Motor neuron (in vitro differentiated cells): ENCODE results near the gene BTBD2. TPM values are rescaled to one million over a fixed set of nuclear protein-coding genes. Genes with fewer than 3 reads are reported as not detected.

Experiments
- ATAC-seq, 8 experiments: fragments of 200-7000 bp; cut with Tn5 transposase; replicated peaks in 6 of 8; 2 replicates each; pipeline ENCODE4 v1.8.0; 2021; ENCODE audit warnings: mild to moderate bottlenecking in 8 of 8, moderate library complexity in 8 of 8
- H3K27ac ChIP-seq, 2 donors: fragments of 250-450 bp; sonication (Bioruptor Pico); 2 replicates each; pipeline ENCODE4 v1.9.0; 2021; ENCODE audit warnings: antibody characterized with exemption in 2 of 2, mild to moderate bottlenecking in 2 of 2, moderate library complexity in 1 of 2
- H3K4me1 ChIP-seq, 2 donors: fragments of 250-450 bp; sonication (Bioruptor Pico); replicated peaks in 1 of 2; 2 replicates each; pipeline ENCODE4 v1.6.1; 2021; ENCODE audit warnings: antibody characterized with exemption in 2 of 2, mild to moderate bottlenecking in 2 of 2, moderate library complexity in 1 of 2
- H3K4me3 ChIP-seq, 5 donors: fragments of 250-450 bp; sonication (Bioruptor Pico); 2 replicates each; pipeline ENCODE4 v1.9.0; 2021; ENCODE audit warnings: antibody characterized with exemption in 5 of 5, mild to moderate bottlenecking in 5 of 5, moderate library complexity in 4 of 5
- WGBS, 10 experiments: fragments of 450-650 bp; shearing (Covaris generic); methylation state at CpG; one replicate each; pipeline ENCODE4 v1.0.0; 2022; 5-methylcytosine and 5-hydroxymethylcytosine counted together
- in situ Hi-C, 9 experiments: fragments of 400-800 bp; cut with MboI; loops; one replicate each; pipeline ENCODE4 v1.15.0; 2021; ENCODE audit warnings: low sequenced_read_pairs in 9 of 9, low pct_unique_long_range_greater_than_20kb in 2 of 9; ENCODE audit not compliant: unreplicated experiment in 9 of 9
- total RNA-seq, 8 experiments: library from RNA; unstranded; fragments of 300-600 nt; gene quantifications; 2 replicates each; pipeline versions ENCODE4 v1.2.3 to v1.2.4, GENCODE V29; 2022

The BTBD2 gene
- total RNA-seq, 8 experiments from 2014 or later, result 20.3 to 92.3 (median 57.2) TPM

DNA sequence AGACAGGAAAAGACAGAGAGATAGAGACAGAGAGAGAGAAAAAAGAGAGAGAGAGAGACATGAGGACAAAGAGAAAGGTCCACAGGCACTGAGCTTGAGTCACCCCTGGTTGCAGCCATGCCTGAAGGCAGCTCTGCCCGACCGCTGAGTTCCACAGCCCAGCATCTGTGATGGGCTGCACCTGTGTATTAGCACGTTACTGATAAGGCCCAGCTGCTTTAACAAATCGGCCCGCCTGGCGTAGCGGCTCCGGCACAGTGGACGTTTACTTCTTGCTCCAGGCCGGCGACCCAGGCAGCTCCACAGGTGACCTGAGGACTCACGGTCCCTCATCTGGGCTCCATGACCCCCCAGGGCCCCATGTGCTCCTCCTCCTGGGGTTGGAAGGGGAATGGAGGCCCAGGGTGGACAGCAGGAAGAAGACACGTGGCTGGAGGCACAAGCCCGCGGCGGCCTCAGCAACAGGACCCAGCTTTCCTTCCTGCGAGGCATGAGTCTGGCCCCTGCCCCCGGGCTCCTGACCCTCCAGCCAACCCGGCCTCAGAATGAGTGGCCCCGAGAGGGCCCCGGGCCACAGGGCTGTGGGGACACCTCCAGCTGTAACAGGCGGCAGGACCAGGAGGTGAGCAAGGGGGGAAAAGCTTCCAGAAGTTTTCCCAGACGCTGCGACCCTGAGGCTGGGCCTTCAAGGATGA, 78.5 kb downstream of the BTBD2 start:
- H3K4me1 ChIP-seq, result peaks cover 8% of the 10 kb centered on the region in 2 donors
- no peak for ATAC-seq
- 81 to 96% (median 92%) methylated on average over 1 to 12 of the region's 24 CpGs; no CpG with 5 or more reads in 1 of the 10 experiments for WGBS, 10 experiments
- H3K4me3 ChIP-seq, result no peak overlapping the region
- no peak overlapping the region for H3K27ac ChIP-seq
- in situ Hi-C loops, result no loop called here

DNA sequence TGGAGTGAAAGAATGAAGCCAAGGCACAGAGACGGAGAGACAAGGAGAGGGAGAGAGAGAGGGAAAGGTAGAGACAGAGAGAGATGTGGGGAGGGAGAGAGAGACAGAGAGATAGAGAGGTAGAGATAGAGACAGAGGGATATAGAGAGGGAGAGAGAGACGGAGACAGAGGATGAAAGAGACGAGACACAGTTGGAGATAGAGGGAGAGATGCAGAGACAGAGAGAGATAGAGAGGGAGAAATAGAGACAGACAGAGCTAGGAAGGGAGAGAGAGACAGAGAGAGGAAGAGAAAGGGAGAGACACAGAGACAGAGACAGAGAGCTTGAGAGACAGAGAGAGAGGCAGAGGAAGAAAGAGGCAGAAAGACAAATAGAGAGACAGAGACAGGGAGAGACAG, 79.1 kb downstream of the BTBD2 start:
- WGBS, 10 experiments, result 51 to 100% (median 79%) methylated on average over 1 to 3 of the region's 3 CpGs
- Histone ChIP-seq H3K27ac (no peak overlapping the region), H3K4me1 (peaks cover 8% of the 10 kb centered on the region in 2 donors), H3K4me3 (no peak overlapping the region)
- in situ Hi-C loops, result no loop called here
- ATAC-seq, result no peak

DNA sequence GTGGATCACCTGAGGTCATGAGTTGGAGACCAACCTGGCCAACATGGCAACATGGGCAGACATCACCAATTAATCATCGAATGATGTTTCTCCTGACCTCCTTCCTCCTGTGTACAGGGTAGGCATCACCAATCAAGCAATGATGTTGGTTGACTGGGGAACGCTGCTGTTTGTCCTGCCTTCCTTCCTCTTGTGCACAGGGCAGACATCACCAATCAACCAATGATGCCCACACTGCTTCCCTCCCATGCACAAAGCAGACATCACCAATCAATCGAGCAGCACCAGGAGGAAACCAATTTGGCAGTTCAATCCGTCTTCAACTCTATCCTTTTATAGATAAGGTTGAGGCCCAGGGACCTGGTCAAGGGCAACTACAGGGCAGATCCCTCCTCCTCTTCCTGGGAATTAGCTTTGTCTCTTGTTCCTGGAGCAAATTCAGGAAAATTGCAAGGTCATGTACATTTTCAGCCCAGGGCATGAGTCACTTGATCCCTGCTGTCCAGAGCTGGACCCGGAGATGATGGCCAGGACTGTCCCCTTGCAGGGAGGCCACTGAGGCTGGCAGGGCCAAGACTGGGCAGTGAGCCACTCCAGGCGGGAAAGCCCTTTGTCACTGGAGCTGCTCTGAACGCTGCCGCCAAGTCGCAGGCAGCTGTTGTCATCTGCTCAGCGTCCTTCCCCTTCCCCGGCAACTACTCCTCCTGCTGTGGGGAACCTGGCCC, 79.9 kb downstream of the BTBD2 start:
- WGBS, 10 experiments, result 61 to 100% (median 84%) methylated on average over 2 to 6 of the region's 11 CpGs; no CpG with 5 or more reads in 2 of the 10 experiments
- Histone ChIP-seq H3K4me3 (no peak overlapping the region), H3K4me1 (peaks cover 8% of the 10 kb centered on the region in 2 donors), H3K27ac (no peak overlapping the region)
- in situ Hi-C loops, result no loop called here
- ATAC-seq, result peak in 1 of 8 experiments; percentile 2

Other genes with a start within 250 kb of the BTBD2 start
- 1 to 10 TPM in 1 of 8 experiments, under 1 TPM in 7; 0.32 to 2.3 (median 0.78) TPM for gene ATP8B3, start 203.4 kb downstream of the BTBD2 start, total RNA-seq
- 10 to 100 TPM in 4 of 8 experiments, 1 to 10 TPM in 4; 6.3 to 20.9 (median 11.1) TPM for gene REXO1, start 167.2 kb downstream of the BTBD2 start, total RNA-seq
- gene KLF16, start 152.1 kb downstream of the BTBD2 start, total RNA-seq, result 10 to 100 TPM in 2 of 8 experiments, 1 to 10 TPM in 6; 2.7 to 18.6 (median 4.6) TPM
- gene ABHD17A, start 130.2 kb downstream of the BTBD2 start, total RNA-seq, result 10 to 100 TPM; 30.4 to 42.3 (median 37.2) TPM
- gene ADAT3, start 110.3 kb downstream of the BTBD2 start, total RNA-seq, result 1 to 10 TPM in 5 of 8 experiments, under 1 TPM in 3; 0.50 to 3.8 (median 2.1) TPM
- 10 to 100 TPM in 7 of 8 experiments, 1 to 10 TPM in 1; 8.4 to 47.8 (median 24.1) TPM for gene SCAMP4, start 110.3 kb downstream of the BTBD2 start, total RNA-seq
- gene CSNK1G2, start 74.5 kb downstream of the BTBD2 start, total RNA-seq, result 10 to 100 TPM; 25.6 to 68.4 (median 49.8) TPM
- 10 to 100 TPM; 33.0 to 95.2 (median 50.9) TPM for gene MKNK2, start 35.5 kb upstream of the BTBD2 start, total RNA-seq
- gene MOB3A, start 80.6 kb upstream of the BTBD2 start, total RNA-seq, result 10 to 100 TPM in 4 of 8 experiments, 1 to 10 TPM in 4; 7.2 to 16.3 (median 10.0) TPM
- gene IZUMO4, start 81.2 kb upstream of the BTBD2 start, total RNA-seq, result 1 to 10 TPM; 1.6 to 4.5 (median 3.2) TPM
- gene AP3D1, start 135.9 kb upstream of the BTBD2 start, total RNA-seq, result 100 to 1,000 TPM in 2 of 8 experiments, 10 to 100 TPM in 6; 59.6 to 122 (median 78.8) TPM
- 10 to 100 TPM in 5 of 8 experiments, 1 to 10 TPM in 3; 3.4 to 27.9 (median 13.7) TPM for gene DOT1L, start 148.2 kb upstream of the BTBD2 start, total RNA-seq
- 10 to 100 TPM; 45.2 to 86.4 (median 52.2) TPM for gene PLEKHJ1, start 220.6 kb upstream of the BTBD2 start, total RNA-seq
- gene SF3A2, start 221.1 kb upstream of the BTBD2 start, total RNA-seq, result 10 to 100 TPM; 13.1 to 72.6 (median 49.9) TPM
- 1 to 10 TPM in 6 of 8 experiments, under 1 TPM in 2; 0.36 to 4.1 (median 2.0) TPM for gene AMH, start 233.6 kb upstream of the BTBD2 start, total RNA-seq
- gene JSRP1, start 240.7 kb upstream of the BTBD2 start, total RNA-seq, result 1 to 10 TPM in 5 of 8 experiments, under 1 TPM in 3; 0.43 to 2.0 (median 1.1) TPM